ENCODE measurements around the gene TNFRSF6B. TPM values are rescaled to one million over a fixed set of nuclear protein-coding genes. Genes with fewer than 3 reads are reported as not detected.
"Not testable (repeated sequence)": the region's sequence is repeated elsewhere in the genome, so short reads cannot be mapped to it uniquely, and the experiment has no call there.

The TNFRSF6B gene
- total and polyA plus RNA-seq, 7 donors = 0.56 to 16.1 (median 1.9) TPM; not detected in 1

- 97 to 98% (median 98%) methylated on average over 5 of the region's 5 CpGs for WGBS, 3 donors
- Histone ChIP-seq H3K9me3 (peaks cover 6% of the 10 kb centered on the region), H3K36me3 (ENCODE audit: insufficient read depth in 1 of 2, low read depth in 1 of 2) (peaks cover 3 to 76% of the 10 kb centered on the region in 2 donors), H3K27ac (no peak overlapping the region), H3K27me3 (ENCODE audit: insufficient read depth in 3 of 3, low read length in 2 of 3) (no peaks in the 10 kb centered on the region), H3K4me1 (no peaks in the 10 kb centered on the region), H3K4me3 (no peak overlapping the region)
- TF ChIP-seq CTCF (IDR thresholded peaks at IDR 0.05) = no peak
- intact Hi-C loops (cut with DNase I) = no loop called here
- no peak for DNase-seq
- no peak for ATAC-seq
Measured at GRCh38 chr20:63714858-63715257, 18.4 kb downstream of the TNFRSF6B start.

GRCh38 chr20:63718996-63719395 is 22.5 kb downstream of the TNFRSF6B start:
- ATAC-seq (no peak), DNase-seq (no peak)
- no peak overlapping the region for H3K4me3 ChIP-seq
- H3K27me3 ChIP-seq (ENCODE audit: insufficient read depth in 3 of 3, low read length in 2 of 3) = no peaks in the 10 kb centered on the region
- intact Hi-C loops (cut with DNase I) = no loop called here
- TF ChIP-seq CTCF (IDR thresholded peaks at IDR 0.05) = no peak
- peaks cover 0 to 54% of the 10 kb centered on the region in 2 donors for H3K36me3 ChIP-seq (ENCODE audit: insufficient read depth in 1 of 2, low read depth in 1 of 2)
- H3K4me1 ChIP-seq = no peaks in the 10 kb centered on the region
- 99 to 100% (median 100%) methylated on average over 1 to 2 of the region's 2 CpGs for WGBS, 3 donors
- H3K9me3 ChIP-seq = peaks cover 6% of the 10 kb centered on the region
- H3K27ac ChIP-seq = no peak overlapping the region

GRCh38 chr20:63722967-63723622 is 26.6 kb downstream of the TNFRSF6B start:
- WGBS, 3 donors = 53 to 62% (median 60%) methylated on average over 2 of the region's 2 CpGs
- ATAC-seq; H3K27ac ChIP-seq; H3K4me1 ChIP-seq; DNase-seq; H3K27me3 ChIP-seq (ENCODE audit: insufficient read depth in 3 of 3, low read length in 2 of 3); H3K4me3 ChIP-seq; H3K9me3 ChIP-seq; intact Hi-C loops (cut with DNase I): not testable (repeated sequence)
- peaks cover 0 to 29% of the 10 kb centered on the region in 2 donors for H3K36me3 ChIP-seq (ENCODE audit: insufficient read depth in 1 of 2, low read depth in 1 of 2)

- intact Hi-C loops (cut with DNase I); H3K27me3 ChIP-seq (ENCODE audit: insufficient read depth in 3 of 3, low read length in 2 of 3); H3K9me3 ChIP-seq; H3K4me1 ChIP-seq; ATAC-seq; DNase-seq; H3K27ac ChIP-seq; H3K4me3 ChIP-seq: not testable (repeated sequence)
- WGBS, 3 donors = 92 to 94% (median 94%) methylated on average over 18 of the region's 18 CpGs
- H3K36me3 ChIP-seq (ENCODE audit: insufficient read depth in 1 of 2, low read depth in 1 of 2) = peaks cover 0 to 19% of the 10 kb centered on the region in 2 donors
Measured at GRCh38 chr20:63730189-63730733, 33.8 kb downstream of the TNFRSF6B start.

- H3K36me3 ChIP-seq (ENCODE audit: insufficient read depth in 1 of 2, low read depth in 1 of 2) = peaks cover 0 to 29% of the 10 kb centered on the region in 2 donors
- 70 to 92% (median 79%) methylated on average over 4 to 5 of the region's 5 CpGs for WGBS, 3 donors
Measured at GRCh38 chr20:63731410-63731809, 35.0 kb downstream of the TNFRSF6B start.

More at GRCh38 chr20:63731410-63731809, 35.0 kb downstream of the TNFRSF6B start:
- no peaks in the 10 kb centered on the region for H3K9me3 ChIP-seq
- no peaks in the 10 kb centered on the region for H3K4me1 ChIP-seq
- no peak for ATAC-seq
- H3K4me3 ChIP-seq = no peak overlapping the region
- no peak overlapping the region for H3K27ac ChIP-seq
- H3K27me3 ChIP-seq (ENCODE audit: insufficient read depth in 3 of 3, low read length in 2 of 3) = no peaks in the 10 kb centered on the region
- intact Hi-C loops (cut with DNase I) = no loop called here
- no peak for DNase-seq
- no peak for TF ChIP-seq CTCF (IDR thresholded peaks at IDR 0.05)

All from psoas muscle (tissue), 8 donors.